HL-60 (cell line): ENCODE data around the gene WNT11.

Experiments
- CTCF ChIP-seq: IDR thresholded peaks from one replicate; pipeline ENCODE4 v1.5.1; 2011; ENCODE audit warnings: low read length, control low read depth, inconsistent platforms; ENCODE audit not compliant: insufficient read depth
- GABPA ChIP-seq: IDR thresholded peaks from 2 replicates; pipeline ENCODE4 v1.6.1; 2012; ENCODE audit warnings: low read depth
- POLR2AphosphoS5 ChIP-seq: IDR thresholded peaks from 2 replicates; pipeline ENCODE4 v1.6.1; 2012; ENCODE audit warnings: low read depth
- SPI1 ChIP-seq: IDR thresholded peaks from 2 replicates; pipeline ENCODE4 v1.6.1; 2012; ENCODE audit warnings: low read depth, mild to moderate bottlenecking, borderline replicate concordance

- no peak for TF ChIP-seq CTCF
- no peak for TF ChIP-seq SPI1
- TF ChIP-seq POLR2AphosphoS5 = no peak
- no peak for TF ChIP-seq GABPA
Measured at GRCh38 chr11:76157891-76158290, 48.4 kb downstream of the WNT11 start.
